Effector memory CD4-positive, alpha-beta T cell (primary cell): ENCODE data around the gene KDM3B.
A peak's percentile ranks its signal among the peaks of the same experiment; 100 is the strongest.

Experiments used
- DNase-seq, 3 donors: peaks; one replicate each; pipeline ENCODE4 v3.0.0-alpha.2; 2020
- H3K27ac ChIP-seq: 2 replicates; pipeline ENCODE4 v1.7.0; 2013; ENCODE audit warnings: mild to moderate bottlenecking, low read length, moderate library complexity; ENCODE audit not compliant: insufficient read depth, poor library complexity, severe bottlenecking
- H3K27me3 ChIP-seq: replicated peaks from 2 replicates; pipeline ENCODE4 v1.7.0; 2013; ENCODE audit warnings: mild to moderate bottlenecking, low read length; ENCODE audit not compliant: insufficient read depth, control insufficient read depth, poor library complexity, severe bottlenecking
- H3K36me3 ChIP-seq: 2 replicates; pipeline ENCODE4 v1.7.0; 2013; ENCODE audit warnings: mild to moderate bottlenecking, low read length, moderate library complexity; ENCODE audit not compliant: control insufficient read depth, insufficient read depth
- H3K4me1 ChIP-seq: 2 replicates; pipeline ENCODE4 v1.7.0; 2013; ENCODE audit warnings: low read length, mild to moderate bottlenecking; ENCODE audit not compliant: control insufficient read depth, insufficient read depth, poor library complexity, severe bottlenecking
- H3K4me3 ChIP-seq: 2 replicates; pipeline ENCODE4 v1.7.0; 2013; ENCODE audit warnings: low read length, low read depth, mild to moderate bottlenecking; ENCODE audit not compliant: insufficient read depth, poor library complexity, severe bottlenecking
- H3K9me3 ChIP-seq: 2 replicates; pipeline ENCODE4 v1.7.0; 2013; ENCODE audit warnings: mild to moderate bottlenecking, low read length, moderate library complexity; ENCODE audit not compliant: control insufficient read depth

KDM3B gene

GRCh38 chr5:138466125-138466899 is 113.8 kb downstream of the KDM3B start:
- Histone ChIP-seq H3K9me3 (no peaks in the 10 kb centered on the region), H3K27me3 (no peaks in the 10 kb centered on the region), H3K4me3 (peak overlapping the region; percentile 90), H3K4me1 (peaks cover 22% of the 10 kb centered on the region), H3K27ac (peak overlapping the region; percentile 21), H3K36me3 (no peaks in the 10 kb centered on the region)
- peak in 1 of 3 donors; percentile 14 for DNase-seq

DNA sequence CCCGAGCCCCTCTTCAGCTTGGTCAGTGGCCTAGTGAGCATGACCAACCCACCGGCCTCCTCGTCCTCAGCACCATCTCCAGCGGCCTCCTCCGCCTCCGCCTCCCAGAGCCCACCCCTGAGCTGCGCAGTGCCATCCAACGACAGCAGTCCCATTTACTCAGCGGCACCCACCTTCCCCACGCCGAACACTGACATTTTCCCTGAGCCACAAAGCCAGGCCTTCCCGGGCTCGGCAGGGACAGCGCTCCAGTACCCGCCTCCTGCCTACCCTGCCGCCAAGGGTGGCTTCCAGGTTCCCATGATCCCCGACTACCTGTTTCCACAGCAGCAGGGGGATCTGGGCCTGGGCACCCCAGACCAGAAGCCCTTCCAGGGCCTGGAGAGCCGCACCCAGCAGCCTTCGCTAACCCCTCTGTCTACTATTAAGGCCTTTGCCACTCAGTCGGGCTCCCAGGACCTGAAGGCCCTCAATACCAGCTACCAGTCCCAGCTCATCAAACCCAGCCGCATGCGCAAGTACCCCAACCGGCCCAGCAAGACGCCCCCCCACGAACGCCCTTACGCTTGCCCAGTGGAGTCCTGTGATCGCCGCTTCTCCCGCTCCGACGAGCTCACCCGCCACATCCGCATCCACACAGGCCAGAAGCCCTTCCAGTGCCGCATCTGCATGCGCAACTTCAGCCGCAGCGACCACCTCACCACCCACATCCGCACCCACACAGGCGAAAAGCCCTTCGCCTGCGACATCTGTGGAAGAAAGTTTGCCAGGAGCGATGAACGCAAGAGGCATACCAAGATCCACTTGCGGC is 114.6 kb downstream of the KDM3B start:
- Histone ChIP-seq H3K9me3 (no peaks in the 10 kb centered on the region), H3K36me3 (no peaks in the 10 kb centered on the region), H3K27me3 (no peaks in the 10 kb centered on the region), H3K27ac (no peak overlapping the region), H3K4me1 (peaks cover 22% of the 10 kb centered on the region), H3K4me3 (peak overlapping the region; percentile 90)
- DNase-seq, result peak in 2 of 3 donors; percentile 25 to 40

DNA sequence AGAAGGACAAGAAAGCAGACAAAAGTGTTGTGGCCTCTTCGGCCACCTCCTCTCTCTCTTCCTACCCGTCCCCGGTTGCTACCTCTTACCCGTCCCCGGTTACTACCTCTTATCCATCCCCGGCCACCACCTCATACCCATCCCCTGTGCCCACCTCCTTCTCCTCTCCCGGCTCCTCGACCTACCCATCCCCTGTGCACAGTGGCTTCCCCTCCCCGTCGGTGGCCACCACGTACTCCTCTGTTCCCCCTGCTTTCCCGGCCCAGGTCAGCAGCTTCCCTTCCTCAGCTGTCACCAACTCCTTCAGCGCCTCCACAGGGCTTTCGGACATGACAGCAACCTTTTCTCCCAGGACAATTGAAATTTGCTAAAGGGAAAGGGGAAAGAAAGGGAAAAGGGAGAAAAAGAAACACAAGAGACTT is 115.2 kb downstream of the KDM3B start:
- H3K27ac ChIP-seq, result no peak overlapping the region
- H3K9me3 ChIP-seq, result no peaks in the 10 kb centered on the region
- H3K4me1 ChIP-seq, result peaks cover 22% of the 10 kb centered on the region
- no peak overlapping the region for H3K4me3 ChIP-seq
- no peaks in the 10 kb centered on the region for H3K27me3 ChIP-seq
- H3K36me3 ChIP-seq, result no peaks in the 10 kb centered on the region
- DNase-seq, result peak in 2 of 3 donors; percentile 16 to 24

DNA sequence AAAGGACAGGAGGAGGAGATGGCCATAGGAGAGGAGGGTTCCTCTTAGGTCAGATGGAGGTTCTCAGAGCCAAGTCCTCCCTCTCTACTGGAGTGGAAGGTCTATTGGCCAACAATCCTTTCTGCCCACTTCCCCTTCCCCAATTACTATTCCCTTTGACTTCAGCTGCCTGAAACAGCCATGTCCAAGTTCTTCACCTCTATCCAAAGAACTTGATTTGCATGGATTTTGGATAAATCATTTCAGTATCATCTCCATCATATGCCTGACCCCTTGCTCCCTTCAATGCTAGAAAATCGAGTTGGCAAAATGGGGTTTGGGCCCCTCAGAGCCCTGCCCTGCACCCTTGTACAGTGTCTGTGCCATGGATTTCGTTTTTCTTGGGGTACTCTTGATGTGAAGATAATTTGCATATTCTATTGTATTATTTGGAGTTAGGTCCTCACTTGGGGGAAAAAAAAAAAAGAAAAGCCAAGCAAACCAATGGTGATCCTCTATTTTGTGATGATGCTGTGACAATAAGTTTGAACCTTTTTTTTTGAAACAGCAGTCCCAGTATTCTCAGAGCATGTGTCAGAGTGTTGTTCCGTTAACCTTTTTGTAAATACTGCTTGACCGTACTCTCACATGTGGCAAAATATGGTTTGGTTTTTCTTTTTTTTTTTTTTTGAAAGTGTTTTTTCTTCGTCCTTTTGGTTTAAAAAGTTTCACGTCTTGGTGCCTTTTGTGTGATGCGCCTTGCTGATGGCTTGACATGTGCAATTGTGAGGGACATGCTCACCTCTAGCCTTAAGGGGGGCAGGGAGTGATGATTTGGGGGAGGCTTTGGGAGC is 115.9 kb downstream of the KDM3B start:
- H3K36me3 ChIP-seq, result no peaks in the 10 kb centered on the region
- no peak for DNase-seq
- H3K4me3 ChIP-seq, result no peak overlapping the region
- no peaks in the 10 kb centered on the region for H3K9me3 ChIP-seq
- H3K4me1 ChIP-seq, result peaks cover 21% of the 10 kb centered on the region
- H3K27ac ChIP-seq, result no peak overlapping the region
- H3K27me3 ChIP-seq, result no peaks in the 10 kb centered on the region

DNA sequence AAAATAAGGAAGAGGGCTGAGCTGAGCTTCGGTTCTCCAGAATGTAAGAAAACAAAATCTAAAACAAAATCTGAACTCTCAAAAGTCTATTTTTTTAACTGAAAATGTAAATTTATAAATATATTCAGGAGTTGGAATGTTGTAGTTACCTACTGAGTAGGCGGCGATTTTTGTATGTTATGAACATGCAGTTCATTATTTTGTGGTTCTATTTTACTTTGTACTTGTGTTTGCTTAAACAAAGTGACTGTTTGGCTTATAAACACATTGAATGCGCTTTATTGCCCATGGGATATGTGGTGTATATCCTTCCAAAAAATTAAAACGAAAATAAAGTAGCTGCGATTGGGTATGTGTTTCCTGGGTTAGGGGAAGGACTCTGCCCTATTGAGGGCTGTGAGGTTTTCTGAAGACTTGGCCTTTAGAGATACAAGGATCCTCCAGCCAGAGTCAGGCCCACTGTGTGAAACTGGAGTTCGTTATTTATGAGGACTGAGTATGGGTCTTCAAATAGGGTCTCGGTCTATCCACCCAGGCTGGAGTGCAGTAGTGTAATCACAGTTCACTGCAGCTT is 116.6 kb downstream of the KDM3B start:
- Histone ChIP-seq H3K27ac (no peak overlapping the region), H3K27me3 (no peaks in the 10 kb centered on the region), H3K4me3 (no peak overlapping the region), H3K4me1 (peaks cover 15% of the 10 kb centered on the region), H3K36me3 (no peaks in the 10 kb centered on the region), H3K9me3 (no peaks in the 10 kb centered on the region)
- no peak for DNase-seq

DNA sequence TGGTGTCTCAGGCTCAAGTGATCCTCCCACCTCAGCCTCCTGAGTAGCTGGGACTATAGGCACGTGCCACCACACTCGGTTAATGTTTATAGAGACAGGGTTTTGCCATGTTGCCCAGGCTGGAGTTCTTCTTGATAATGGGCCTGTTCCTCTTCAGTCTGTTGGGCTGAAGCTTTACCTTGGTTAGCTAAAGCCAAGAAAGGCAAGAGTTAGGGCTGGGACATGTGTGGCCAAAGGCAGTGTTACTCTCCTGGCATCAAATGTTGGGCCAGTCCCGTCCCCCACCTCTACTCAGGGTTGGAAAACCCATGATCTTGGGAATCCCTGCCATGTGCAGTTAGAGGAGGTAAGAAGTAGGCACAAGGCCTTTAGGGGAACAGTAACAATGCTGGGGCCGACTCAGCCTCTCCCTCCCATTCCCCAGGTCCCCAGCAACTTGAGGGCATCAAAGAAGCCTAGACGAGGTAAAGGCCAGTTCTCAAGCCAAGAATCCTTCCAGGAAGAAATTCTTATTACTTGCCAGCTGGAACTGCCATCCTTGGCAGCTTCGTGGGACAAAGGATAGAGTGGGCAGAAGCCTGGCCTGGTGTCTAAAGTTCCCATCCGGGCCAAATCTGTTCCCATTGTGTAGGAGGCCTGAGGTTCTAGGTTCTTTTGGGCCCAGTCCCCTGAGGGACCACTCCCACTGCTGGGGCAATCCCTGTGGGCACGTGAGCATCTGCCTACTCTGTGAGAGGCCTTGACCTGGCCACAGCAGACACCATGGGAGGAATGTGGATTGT is 117.2 kb downstream of the KDM3B start:
- Histone ChIP-seq H3K4me1 (peaks cover 15% of the 10 kb centered on the region), H3K4me3 (no peak overlapping the region), H3K9me3 (no peaks in the 10 kb centered on the region), H3K27ac (no peak overlapping the region), H3K27me3 (no peaks in the 10 kb centered on the region), H3K36me3 (no peaks in the 10 kb centered on the region)
- DNase-seq, result peak in 1 of 3 donors; percentile 21

DNA sequence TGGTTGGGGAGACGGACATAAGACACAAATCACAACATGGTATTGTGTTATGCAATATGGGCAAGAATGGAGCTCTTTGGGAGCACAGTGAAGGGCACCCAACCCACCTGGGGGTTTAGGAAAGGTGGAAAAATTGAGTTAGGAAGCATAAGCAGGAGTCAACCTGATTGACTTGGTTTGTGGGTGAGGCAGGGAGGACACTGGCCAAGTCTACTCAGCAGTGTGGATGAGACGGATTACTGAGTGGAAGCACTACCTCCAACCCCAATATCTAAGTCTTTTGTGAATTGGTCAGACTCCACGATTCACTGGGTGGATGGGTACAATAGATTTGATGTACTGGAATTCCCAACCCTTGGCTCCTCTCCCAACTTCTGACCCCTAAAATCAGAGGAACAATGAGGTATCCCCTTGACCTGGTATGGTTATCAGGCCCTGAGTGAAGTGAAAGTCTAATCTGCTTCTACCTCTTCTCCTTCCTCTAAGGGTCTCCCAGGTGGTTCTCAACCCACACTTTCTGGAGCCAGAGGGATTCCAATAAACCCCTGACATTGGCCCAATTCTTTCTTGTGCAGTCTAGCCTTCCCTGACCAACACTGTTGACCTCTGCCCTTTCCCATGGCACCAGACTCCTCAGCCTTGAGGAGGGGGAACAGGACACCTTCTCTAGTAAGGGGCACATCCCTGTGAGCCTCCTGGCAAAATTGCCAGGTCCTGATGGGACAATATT is 118.0 kb downstream of the KDM3B start:
- Histone ChIP-seq H3K4me1 (peaks cover 15% of the 10 kb centered on the region), H3K27me3 (no peaks in the 10 kb centered on the region), H3K4me3 (no peak overlapping the region), H3K36me3 (no peaks in the 10 kb centered on the region), H3K27ac (no peak overlapping the region), H3K9me3 (no peaks in the 10 kb centered on the region)
- no peak for DNase-seq

DNA sequence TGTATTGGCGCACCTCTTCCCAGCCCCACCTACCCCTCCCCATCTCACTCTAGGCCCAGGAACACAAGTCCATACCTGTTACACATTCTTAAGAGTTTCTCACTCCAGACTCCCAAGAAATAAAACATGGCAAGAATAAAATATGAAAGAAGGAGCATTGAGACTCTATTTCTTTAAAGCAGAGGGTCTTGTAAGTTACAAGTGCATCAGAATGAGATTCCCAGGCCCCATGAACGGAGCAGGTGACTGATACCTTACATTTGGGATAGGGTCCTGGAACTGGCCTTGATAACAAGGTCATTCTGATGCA is 118.5 kb downstream of the KDM3B start:
- DNase-seq, result no peak
- no peak overlapping the region for H3K4me3 ChIP-seq
- H3K36me3 ChIP-seq, result no peaks in the 10 kb centered on the region
- peaks cover 14% of the 10 kb centered on the region for H3K4me1 ChIP-seq
- H3K9me3 ChIP-seq, result no peaks in the 10 kb centered on the region
- no peak overlapping the region for H3K27ac ChIP-seq
- H3K27me3 ChIP-seq, result no peaks in the 10 kb centered on the region

DNA sequence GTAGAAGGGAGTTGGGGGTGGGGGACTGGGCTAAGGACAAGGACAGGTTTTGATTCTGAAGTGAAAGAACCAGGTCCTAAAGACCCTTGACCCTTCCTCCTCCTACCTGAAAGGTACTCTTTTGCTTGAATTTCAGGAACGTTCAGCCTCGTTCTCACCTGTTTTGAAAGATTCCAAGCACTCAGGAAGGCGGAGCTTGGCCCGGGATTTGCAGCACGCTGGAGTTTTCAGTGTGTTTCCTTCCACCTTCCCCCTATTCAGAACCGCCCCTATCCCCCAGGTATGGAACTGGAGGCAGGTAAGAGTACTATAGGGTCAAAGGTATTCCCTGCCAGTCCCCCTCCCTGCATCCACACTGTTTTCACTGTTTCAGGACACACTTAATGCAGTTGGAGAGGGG is 119.9 kb downstream of the KDM3B start:
- Histone ChIP-seq H3K4me3 (no peak overlapping the region), H3K27ac (no peak overlapping the region), H3K9me3 (no peaks in the 10 kb centered on the region), H3K4me1 (peaks cover 2% of the 10 kb centered on the region), H3K27me3 (no peaks in the 10 kb centered on the region), H3K36me3 (no peaks in the 10 kb centered on the region)
- no peak for DNase-seq
